Measurements from ENCODE around the gene SLC38A1.
A peak's percentile ranks its signal among the peaks of the same experiment; 100 is the strongest.

SLC38A1 gene

DNA sequence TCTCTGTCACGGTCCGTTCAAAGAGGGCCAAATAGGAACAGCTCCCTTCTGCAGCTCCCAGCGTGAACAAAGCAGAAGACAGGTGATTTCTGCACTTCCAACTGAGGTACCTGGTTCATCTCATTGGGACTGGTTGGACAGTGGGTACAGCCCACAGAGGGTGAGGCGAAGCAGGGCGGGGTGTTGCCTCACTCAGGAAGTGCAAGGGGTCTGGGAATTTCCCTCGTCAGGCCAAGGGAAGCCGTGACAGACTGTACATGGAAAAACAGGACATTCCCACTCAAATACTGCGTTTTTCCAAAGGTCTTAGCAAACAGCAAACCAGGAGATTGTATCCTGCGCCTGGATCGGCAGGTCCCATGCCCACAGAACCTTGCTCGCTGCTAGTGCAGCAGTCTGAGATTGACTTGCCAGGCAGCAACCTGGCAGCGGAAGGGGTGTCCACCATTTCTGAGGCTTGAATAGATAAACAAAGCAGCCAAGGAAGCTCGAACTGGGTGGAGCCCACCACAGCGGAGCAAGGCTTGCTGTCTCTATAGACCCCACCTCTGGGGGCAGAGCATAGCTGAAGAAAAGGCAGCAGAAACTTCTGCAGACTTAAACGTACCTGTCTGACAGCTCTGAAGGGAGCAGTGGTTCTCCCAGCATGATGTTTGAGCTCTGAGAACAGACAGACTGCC is 22.7 kb downstream of the SLC38A1 start:
- H3K27me3 ChIP-seq (ENCODE audit: insufficient read depth, low read length, poor library complexity): no peaks in the 10 kb centered on the region
- peaks cover 6% of the 10 kb centered on the region for H3K79me1 ChIP-seq (ENCODE audit: low read length)
- no peak overlapping the region for H2BK15ac ChIP-seq (replicated peaks; ENCODE audit: low read depth)
- no peak overlapping the region for H3K27ac ChIP-seq (ENCODE audit: low read depth, low read length)
- H3K4me1 ChIP-seq (ENCODE audit: control insufficient read depth, low read depth, low read length): no peaks in the 10 kb centered on the region
- no peak overlapping the region for H3K18ac ChIP-seq (ENCODE audit: low read length)
- H4K5ac ChIP-seq (ENCODE audit: low read length): no peak overlapping the region
- no peak overlapping the region for H3K4ac ChIP-seq (ENCODE audit: low read depth, low read length)
- H3K9ac ChIP-seq (ENCODE audit: low read length): no peak overlapping the region
- no peak overlapping the region for H2BK120ac ChIP-seq (ENCODE audit: low read depth, low read length)
- H2BK5ac ChIP-seq (ENCODE audit: low read length): no peak overlapping the region
- H3K36me3 ChIP-seq (ENCODE audit: control insufficient read depth, insufficient read depth, low read length): no peaks in the 10 kb centered on the region
- no peak overlapping the region for H4K8ac ChIP-seq (ENCODE audit: low read depth, low read length)
- peaks cover 81% of the 10 kb centered on the region for H3K79me2 ChIP-seq (ENCODE audit: control insufficient read depth, insufficient read depth, low read length)
- no peak overlapping the region for H2AK5ac ChIP-seq (ENCODE audit: low read length)
- no peak for DNase-seq
- no peak overlapping the region for H3K4me2 ChIP-seq (ENCODE audit: low read length)
- no peak overlapping the region for H3K4me3 ChIP-seq (ENCODE audit: low read length)
- no peak overlapping the region for H3K56ac ChIP-seq (ENCODE audit: low read length)
- no peak overlapping the region for H3K23ac ChIP-seq (ENCODE audit: low read length)
- WGBS (ENCODE audit: extremely low coverage, insufficient coverage, low lambda C conversion rate): no CpG with 5 or more reads among the region's 15 CpGs

- Histone ChIP-seq H3K4me1 (ENCODE audit: control insufficient read depth, low read depth, low read length) (no peaks in the 10 kb centered on the region), H3K79me2 (ENCODE audit: control insufficient read depth, insufficient read depth, low read length) (peaks cover 81% of the 10 kb centered on the region), H3K36me3 (ENCODE audit: control insufficient read depth, insufficient read depth, low read length) (peaks cover 2% of the 10 kb centered on the region), H3K79me1 (ENCODE audit: low read length) (peaks cover 11% of the 10 kb centered on the region), H2BK120ac (ENCODE audit: low read depth, low read length) (no peak overlapping the region), H4K8ac (ENCODE audit: low read depth, low read length) (no peak overlapping the region), H3K27ac (ENCODE audit: low read depth, low read length) (no peak overlapping the region), H3K4me3 (ENCODE audit: low read length) (no peak overlapping the region), H3K18ac (ENCODE audit: low read length) (no peak overlapping the region), H3K27me3 (ENCODE audit: insufficient read depth, low read length, poor library complexity) (no peaks in the 10 kb centered on the region), H2AK5ac (ENCODE audit: low read length) (no peak overlapping the region), H2BK5ac (ENCODE audit: low read length) (no peak overlapping the region), H3K56ac (ENCODE audit: low read length) (no peak overlapping the region), H2BK15ac (replicated peaks; ENCODE audit: low read depth) (no peak overlapping the region), H3K23ac (ENCODE audit: low read length) (no peak overlapping the region), H3K9ac (ENCODE audit: low read length) (no peak overlapping the region), H3K4ac (ENCODE audit: low read depth, low read length) (no peak overlapping the region), H4K5ac (ENCODE audit: low read length) (no peak overlapping the region), H3K4me2 (ENCODE audit: low read length) (no peak overlapping the region)
- DNase-seq: no peak
Observed at GRCh38 chr12:46244997-46245396, 23.8 kb downstream of the SLC38A1 start.

GRCh38 chr12:46244273-46244915 is 24.4 kb downstream of the SLC38A1 start:
- Histone ChIP-seq H2BK15ac (replicated peaks; ENCODE audit: low read depth) (no peak overlapping the region), H3K56ac (ENCODE audit: low read length) (no peak overlapping the region), H3K27ac (ENCODE audit: low read depth, low read length) (no peak overlapping the region), H3K36me3 (ENCODE audit: control insufficient read depth, insufficient read depth, low read length) (peaks cover 2% of the 10 kb centered on the region), H3K4ac (ENCODE audit: low read depth, low read length) (no peak overlapping the region), H3K27me3 (ENCODE audit: insufficient read depth, low read length, poor library complexity) (no peaks in the 10 kb centered on the region), H4K5ac (ENCODE audit: low read length) (no peak overlapping the region), H3K4me2 (ENCODE audit: low read length) (no peak overlapping the region), H2BK120ac (ENCODE audit: low read depth, low read length) (no peak overlapping the region), H3K23ac (ENCODE audit: low read length) (no peak overlapping the region), H2AK5ac (ENCODE audit: low read length) (no peak overlapping the region), H3K4me3 (ENCODE audit: low read length) (no peak overlapping the region), H2BK5ac (ENCODE audit: low read length) (no peak overlapping the region), H3K79me2 (ENCODE audit: control insufficient read depth, insufficient read depth, low read length) (peaks cover 77% of the 10 kb centered on the region), H3K9ac (ENCODE audit: low read length) (no peak overlapping the region), H3K18ac (ENCODE audit: low read length) (no peak overlapping the region), H4K8ac (ENCODE audit: low read depth, low read length) (no peak overlapping the region), H3K4me1 (ENCODE audit: control insufficient read depth, low read depth, low read length) (no peaks in the 10 kb centered on the region), H3K79me1 (ENCODE audit: low read length) (peaks cover 11% of the 10 kb centered on the region)
- WGBS (ENCODE audit: extremely low coverage, insufficient coverage, low lambda C conversion rate): no CpG with 5 or more reads among the region's 1 CpG
- DNase-seq: peak; percentile 27

GRCh38 chr12:46242569-46242968 is 26.3 kb downstream of the SLC38A1 start:
- H3K18ac ChIP-seq (ENCODE audit: low read length): no peak overlapping the region
- H3K9ac ChIP-seq (ENCODE audit: low read length): no peak overlapping the region
- H3K79me2 ChIP-seq (ENCODE audit: control insufficient read depth, insufficient read depth, low read length): peaks cover 74% of the 10 kb centered on the region
- H3K4me1 ChIP-seq (ENCODE audit: control insufficient read depth, low read depth, low read length): no peaks in the 10 kb centered on the region
- no peak overlapping the region for H3K56ac ChIP-seq (ENCODE audit: low read length)
- no peak overlapping the region for H4K5ac ChIP-seq (ENCODE audit: low read length)
- no peak overlapping the region for H2BK5ac ChIP-seq (ENCODE audit: low read length)
- no peak overlapping the region for H2BK120ac ChIP-seq (ENCODE audit: low read depth, low read length)
- no peak overlapping the region for H3K23ac ChIP-seq (ENCODE audit: low read length)
- no peak overlapping the region for H2AK5ac ChIP-seq (ENCODE audit: low read length)
- DNase-seq: no peak
- H3K4me2 ChIP-seq (ENCODE audit: low read length): no peak overlapping the region
- H3K4me3 ChIP-seq (ENCODE audit: low read length): no peak overlapping the region
- H4K8ac ChIP-seq (ENCODE audit: low read depth, low read length): no peak overlapping the region
- peaks cover 2% of the 10 kb centered on the region for H3K36me3 ChIP-seq (ENCODE audit: control insufficient read depth, insufficient read depth, low read length)
- no peak overlapping the region for H3K4ac ChIP-seq (ENCODE audit: low read depth, low read length)
- no peak overlapping the region for H2BK15ac ChIP-seq (replicated peaks; ENCODE audit: low read depth)
- WGBS (ENCODE audit: extremely low coverage, insufficient coverage, low lambda C conversion rate): no CpG with 5 or more reads among the region's 2 CpGs
- peaks cover 12% of the 10 kb centered on the region for H3K79me1 ChIP-seq (ENCODE audit: low read length)
- H3K27ac ChIP-seq (ENCODE audit: low read depth, low read length): no peak overlapping the region
- H3K27me3 ChIP-seq (ENCODE audit: insufficient read depth, low read length, poor library complexity): no peaks in the 10 kb centered on the region

DNA sequence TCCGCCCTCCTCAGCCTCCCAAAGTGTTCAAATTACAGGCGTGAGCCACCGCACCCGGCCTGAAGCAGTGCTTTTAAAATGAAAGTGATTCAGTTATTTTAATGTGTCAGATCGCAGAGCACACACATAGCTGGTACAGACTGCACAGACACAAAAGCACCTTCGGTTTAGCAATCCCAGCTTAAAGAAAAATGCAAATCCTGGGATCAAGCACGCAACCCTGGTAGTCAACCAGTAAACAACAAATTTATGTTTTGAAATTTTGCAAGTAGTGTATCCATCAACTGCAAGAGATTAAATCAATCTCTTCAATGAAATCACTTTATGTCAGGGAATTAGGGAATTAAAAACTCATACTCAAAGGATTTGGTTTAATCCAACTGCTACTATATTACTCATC is 28.4 kb downstream of the SLC38A1 start:
- Histone ChIP-seq H2BK120ac (ENCODE audit: low read depth, low read length) (no peak overlapping the region), H3K27me3 (ENCODE audit: insufficient read depth, low read length, poor library complexity) (no peaks in the 10 kb centered on the region), H3K18ac (ENCODE audit: low read length) (no peak overlapping the region), H2AK5ac (ENCODE audit: low read length) (no peak overlapping the region), H3K23ac (ENCODE audit: low read length) (no peak overlapping the region), H3K27ac (ENCODE audit: low read depth, low read length) (no peak overlapping the region), H4K5ac (ENCODE audit: low read length) (no peak overlapping the region), H2BK5ac (ENCODE audit: low read length) (no peak overlapping the region), H3K79me2 (ENCODE audit: control insufficient read depth, insufficient read depth, low read length) (peaks cover 71% of the 10 kb centered on the region), H3K4me2 (ENCODE audit: low read length) (no peak overlapping the region), H3K9ac (ENCODE audit: low read length) (no peak overlapping the region), H3K4ac (ENCODE audit: low read depth, low read length) (no peak overlapping the region), H3K56ac (ENCODE audit: low read length) (no peak overlapping the region), H3K36me3 (ENCODE audit: control insufficient read depth, insufficient read depth, low read length) (peaks cover 5% of the 10 kb centered on the region), H2BK15ac (replicated peaks; ENCODE audit: low read depth) (no peak overlapping the region), H3K4me3 (ENCODE audit: low read length) (no peak overlapping the region), H4K8ac (ENCODE audit: low read depth, low read length) (no peak overlapping the region), H3K4me1 (ENCODE audit: control insufficient read depth, low read depth, low read length) (no peaks in the 10 kb centered on the region), H3K79me1 (ENCODE audit: low read length) (peaks cover 20% of the 10 kb centered on the region)
- no CpG with 5 or more reads among the region's 7 CpGs for WGBS (ENCODE audit: extremely low coverage, insufficient coverage, low lambda C conversion rate)
- no peak for DNase-seq

- WGBS (ENCODE audit: extremely low coverage, insufficient coverage, low lambda C conversion rate): no CpG with 5 or more reads among the region's 1 CpG
- H3K4ac ChIP-seq (ENCODE audit: low read depth, low read length): no peak overlapping the region
- H3K23ac ChIP-seq (ENCODE audit: low read length): no peak overlapping the region
- H2BK120ac ChIP-seq (ENCODE audit: low read depth, low read length): no peak overlapping the region
- H2BK5ac ChIP-seq (ENCODE audit: low read length): no peak overlapping the region
- no peak overlapping the region for H3K18ac ChIP-seq (ENCODE audit: low read length)
- H3K56ac ChIP-seq (ENCODE audit: low read length): no peak overlapping the region
- no peak overlapping the region for H3K27ac ChIP-seq (ENCODE audit: low read depth, low read length)
- no peaks in the 10 kb centered on the region for H3K27me3 ChIP-seq (ENCODE audit: insufficient read depth, low read length, poor library complexity)
- H3K9ac ChIP-seq (ENCODE audit: low read length): no peak overlapping the region
- no peak overlapping the region for H3K4me3 ChIP-seq (ENCODE audit: low read length)
- no peak overlapping the region for H3K4me2 ChIP-seq (ENCODE audit: low read length)
- no peak overlapping the region for H2BK15ac ChIP-seq (replicated peaks; ENCODE audit: low read depth)
- H4K5ac ChIP-seq (ENCODE audit: low read length): no peak overlapping the region
- H2AK5ac ChIP-seq (ENCODE audit: low read length): no peak overlapping the region
- H3K36me3 ChIP-seq (ENCODE audit: control insufficient read depth, insufficient read depth, low read length): peaks cover 5% of the 10 kb centered on the region
- DNase-seq: no peak
- H3K79me1 ChIP-seq (ENCODE audit: low read length): peaks cover 21% of the 10 kb centered on the region
- H3K79me2 ChIP-seq (ENCODE audit: control insufficient read depth, insufficient read depth, low read length): peaks cover 58% of the 10 kb centered on the region
- H4K8ac ChIP-seq (ENCODE audit: low read depth, low read length): no peak overlapping the region
- no peaks in the 10 kb centered on the region for H3K4me1 ChIP-seq (ENCODE audit: control insufficient read depth, low read depth, low read length)
Observed at GRCh38 chr12:46238821-46239220, 30.0 kb downstream of the SLC38A1 start.
